Measurements from ENCODE around the gene FCRL4.

FCRL4 gene

DNA sequence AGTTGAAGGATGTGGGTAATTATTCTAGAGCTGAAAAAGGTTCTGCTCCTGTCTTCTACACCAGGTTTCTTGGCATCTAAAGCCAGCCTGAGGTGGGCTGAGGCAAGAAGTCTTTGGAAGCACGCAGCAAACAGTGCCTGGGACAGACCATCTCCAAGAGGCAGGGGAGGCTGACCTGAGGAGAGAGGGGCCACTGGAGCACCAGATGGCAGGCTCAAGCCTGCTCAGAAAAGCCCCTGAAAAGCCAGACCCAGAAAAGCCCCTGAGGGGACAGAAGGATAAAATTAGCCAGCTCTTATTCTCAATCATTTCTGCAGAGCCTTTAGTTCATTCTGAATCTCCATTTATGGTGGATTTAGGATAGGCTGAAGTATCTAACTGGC is 17.1 kb downstream of the FCRL4 start:
- DNase-seq (ENCODE audit: low read depth), result no peak
- H3K4me3 ChIP-seq (ENCODE audit: low read depth, low read length), result no peak overlapping the region
- TF ChIP-seq, protein P1, sequence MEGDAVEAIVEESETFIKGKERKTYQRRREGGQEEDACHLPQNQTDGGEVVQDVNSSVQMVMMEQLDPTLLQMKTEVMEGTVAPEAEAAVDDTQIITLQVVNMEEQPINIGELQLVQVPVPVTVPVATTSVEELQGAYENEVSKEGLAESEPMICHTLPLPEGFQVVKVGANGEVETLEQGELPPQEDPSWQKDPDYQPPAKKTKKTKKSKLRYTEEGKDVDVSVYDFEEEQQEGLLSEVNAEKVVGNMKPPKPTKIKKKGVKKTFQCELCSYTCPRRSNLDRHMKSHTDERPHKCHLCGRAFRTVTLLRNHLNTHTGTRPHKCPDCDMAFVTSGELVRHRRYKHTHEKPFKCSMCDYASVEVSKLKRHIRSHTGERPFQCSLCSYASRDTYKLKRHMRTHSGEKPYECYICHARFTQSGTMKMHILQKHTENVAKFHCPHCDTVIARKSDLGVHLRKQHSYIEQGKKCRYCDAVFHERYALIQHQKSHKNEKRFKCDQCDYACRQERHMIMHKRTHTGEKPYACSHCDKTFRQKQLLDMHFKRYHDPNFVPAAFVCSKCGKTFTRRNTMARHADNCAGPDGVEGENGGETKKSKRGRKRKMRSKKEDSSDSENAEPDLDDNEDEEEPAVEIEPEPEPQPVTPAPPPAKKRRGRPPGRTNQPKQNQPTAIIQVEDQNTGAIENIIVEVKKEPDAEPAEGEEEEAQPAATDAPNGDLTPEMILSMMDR (IDR thresholded peaks at IDR 0.05; ENCODE audit: insufficient read depth, low read depth, low read length, missing control alignments), result no peak

DNA sequence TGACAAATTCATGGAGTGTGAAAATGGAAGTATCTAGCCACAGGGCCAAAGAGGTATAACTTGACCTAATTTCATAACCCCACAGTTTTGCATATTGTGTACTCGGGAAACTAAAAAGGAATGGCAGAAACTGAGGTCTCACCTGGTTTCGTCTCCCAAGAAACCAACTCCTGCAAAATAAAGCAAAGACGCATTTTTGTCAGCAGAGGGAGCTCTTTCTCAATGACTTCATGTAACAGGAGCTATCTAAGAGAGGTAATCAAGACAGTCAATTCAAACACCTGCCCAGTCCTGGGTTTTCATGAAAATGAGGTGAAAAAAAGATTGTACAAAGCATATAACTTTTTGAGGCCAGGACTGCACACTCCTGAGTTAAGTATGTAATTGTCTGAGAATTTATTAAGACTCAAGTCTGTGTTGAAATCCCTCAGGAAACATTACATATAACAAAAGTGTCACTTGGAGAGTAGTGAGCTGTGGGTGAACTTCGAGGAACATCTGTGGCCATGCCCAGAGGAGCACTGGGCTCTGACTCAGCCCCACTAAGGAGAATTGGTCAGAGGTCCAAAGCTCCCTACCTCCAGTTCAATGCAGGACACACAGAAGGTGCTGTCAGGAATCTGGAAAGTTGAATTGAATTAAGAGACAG is 17.6 kb downstream of the FCRL4 start:
- TF ChIP-seq, protein P1 (IDR thresholded peaks at IDR 0.05; ENCODE audit: insufficient read depth, low read depth, low read length, missing control alignments), result peak; percentile 73
- DNase-seq (ENCODE audit: low read depth), result peak; percentile 77
- H3K4me3 ChIP-seq (ENCODE audit: low read depth, low read length), result no peak overlapping the region

DNA sequence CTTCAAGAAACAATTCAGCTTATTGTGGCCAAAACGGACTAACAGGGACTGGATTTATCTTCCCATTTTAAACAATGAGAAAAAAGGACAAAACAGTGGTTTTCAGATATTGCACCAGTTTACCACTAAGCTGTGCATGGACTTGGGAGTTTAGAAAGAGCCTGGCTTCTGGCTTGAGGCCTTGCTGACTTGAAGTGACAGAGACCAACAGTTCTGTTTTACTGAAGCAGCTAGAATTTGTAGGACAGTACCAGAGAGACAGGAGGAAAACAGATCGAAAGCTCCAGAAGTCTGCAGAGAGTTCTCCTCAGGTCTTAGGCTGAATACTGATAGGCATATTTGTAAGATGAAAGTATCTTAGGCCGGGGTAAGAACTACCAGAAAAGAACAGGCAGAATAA is 20.5 kb downstream of the FCRL4 start:
- TF ChIP-seq, protein P1 (IDR thresholded peaks at IDR 0.05; ENCODE audit: insufficient read depth, low read depth, low read length, missing control alignments), result no peak
- no peak overlapping the region for H3K4me3 ChIP-seq (ENCODE audit: low read depth, low read length)
- no peak for DNase-seq (ENCODE audit: low read depth)

DNA sequence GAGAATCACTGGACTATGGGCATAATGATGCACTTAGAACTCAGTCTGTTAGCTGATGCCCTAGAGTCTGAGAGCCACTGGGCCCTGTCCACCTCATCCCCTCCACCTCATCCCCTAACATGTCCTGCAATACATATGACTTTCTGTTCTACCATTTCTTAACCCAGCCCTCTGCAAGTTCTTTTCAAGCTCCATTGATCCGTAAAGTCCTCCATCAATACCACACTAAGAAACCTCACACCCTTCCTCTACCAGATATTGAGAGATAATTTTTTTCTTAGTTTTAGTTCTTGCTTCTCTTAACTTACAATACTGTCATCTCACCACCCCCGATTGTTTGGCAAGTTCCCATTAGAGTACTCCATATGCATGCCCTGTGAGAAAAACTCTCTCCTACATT is 22.1 kb downstream of the FCRL4 start:
- TF ChIP-seq, protein P1 (IDR thresholded peaks at IDR 0.05; ENCODE audit: insufficient read depth, low read depth, low read length, missing control alignments), result no peak
- no peak overlapping the region for H3K4me3 ChIP-seq (ENCODE audit: low read depth, low read length)
- DNase-seq (ENCODE audit: low read depth), result peak; percentile 47

DNA sequence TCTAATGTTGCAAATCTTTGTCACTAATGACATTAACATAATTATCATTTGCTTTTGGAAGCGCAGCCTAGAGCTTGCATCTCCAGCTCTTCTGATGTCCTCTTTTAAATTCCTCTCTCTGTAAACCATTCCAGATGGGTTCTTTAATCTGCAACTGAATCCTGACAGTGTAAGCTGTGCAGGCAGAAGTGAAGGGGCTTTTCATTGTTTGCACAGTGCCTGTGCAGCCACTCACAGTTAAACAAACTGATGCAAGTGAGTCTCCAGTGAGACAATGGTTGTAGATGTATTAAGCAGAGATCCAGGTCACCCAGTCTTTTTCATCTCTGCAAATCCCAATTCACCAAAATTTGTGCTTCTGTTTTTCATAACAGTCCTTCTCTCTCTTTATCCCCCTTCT is 23.0 kb downstream of the FCRL4 start:
- no peak overlapping the region for H3K4me3 ChIP-seq (ENCODE audit: low read depth, low read length)
- DNase-seq (ENCODE audit: low read depth), result no peak
- TF ChIP-seq, protein P1 (IDR thresholded peaks at IDR 0.05; ENCODE audit: insufficient read depth, low read depth, low read length, missing control alignments), result no peak

DNA sequence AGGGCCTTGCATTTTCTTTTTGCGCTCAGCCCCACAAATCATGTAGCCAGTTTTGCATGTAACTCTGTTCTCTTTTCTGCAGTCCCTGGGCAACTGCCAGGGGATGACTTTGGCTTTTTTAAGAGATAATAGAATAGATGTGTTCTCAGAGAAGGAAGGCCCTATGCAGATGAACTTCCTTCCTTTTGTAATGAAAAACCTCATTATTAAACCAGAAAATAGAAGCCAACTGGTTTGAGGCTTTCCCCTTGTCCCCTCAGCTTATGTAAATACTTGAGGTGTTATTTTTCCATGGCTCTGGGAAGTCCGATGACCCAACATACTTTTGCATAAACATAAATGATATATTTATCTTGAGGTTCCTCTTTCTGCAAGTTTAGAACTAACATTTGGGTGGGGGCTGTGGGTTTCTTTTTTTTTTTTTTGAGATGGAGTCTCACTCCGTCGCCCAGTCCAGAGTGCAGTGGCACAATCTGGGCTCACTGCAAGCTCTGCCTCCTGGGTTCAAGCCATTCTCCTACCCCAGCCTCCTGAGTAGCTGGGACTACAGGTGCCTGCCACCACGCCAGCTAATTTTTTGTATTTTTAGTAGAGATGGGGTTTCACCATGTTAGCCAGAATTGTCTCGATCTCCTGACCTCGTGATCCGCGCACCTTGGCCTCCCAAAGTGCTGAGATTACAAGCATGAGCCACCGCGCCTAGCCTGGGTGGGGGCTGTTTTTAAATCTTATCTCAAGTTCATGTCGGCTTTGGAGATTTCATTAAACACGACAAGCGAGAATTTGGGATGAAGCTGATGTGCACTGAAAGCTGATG is 31.2 kb downstream of the FCRL4 start:
- H3K4me3 ChIP-seq (ENCODE audit: low read depth, low read length), result no peak overlapping the region
- TF ChIP-seq, protein P1 (IDR thresholded peaks at IDR 0.05; ENCODE audit: insufficient read depth, low read depth, low read length, missing control alignments), result no peak
- peak; percentile 48 for DNase-seq (ENCODE audit: low read depth)
